MM.1S (cell line): ENCODE measurements around the gene TLR7.

Experiments used
- DNase-seq: peaks from one replicate; pipeline ENCODE4 v3.0.0-alpha.2; 2015
- H2AFZ ChIP-seq: fragments of 300-600 bp; sonication (generic); 2 replicates; pipeline ENCODE4 v1.6.0; 2016; ENCODE audit warnings: antibody characterized with exemption, low read length
- H3F3A ChIP-seq: fragments of 300-600 bp; sonication (generic); 2 replicates; pipeline ENCODE4 v1.6.1; 2016; ENCODE audit warnings: mild to moderate bottlenecking, antibody characterized with exemption, low read length, moderate library complexity, mixed read lengths; ENCODE audit not compliant: insufficient read depth
- H3K27ac ChIP-seq: fragments of 300-600 bp; sonication (generic); 2 replicates; pipeline ENCODE4 v1.5.1; 2016; ENCODE audit warnings: mild to moderate bottlenecking, low read length
- H3K27me3 ChIP-seq: fragments of 300-600 bp; sonication (generic); replicated peaks from 2 replicates; pipeline ENCODE4 v1.6.0; 2016; ENCODE audit warnings: low read length; ENCODE audit not compliant: insufficient read depth
- H3K36me3 ChIP-seq: fragments of 300-600 bp; sonication (generic); replicated peaks from 2 replicates; pipeline ENCODE4 v1.6.1; 2016; ENCODE audit warnings: mild to moderate bottlenecking, low read length, mixed read lengths; ENCODE audit not compliant: insufficient read depth
- H3K4me1 ChIP-seq: fragments of 300-600 bp; sonication (generic); 2 replicates; pipeline ENCODE4 v1.6.1; 2016; ENCODE audit warnings: low read length, mixed read lengths
- H3K4me2 ChIP-seq: fragments of 300-600 bp; sonication (generic); 2 replicates; pipeline ENCODE4 v1.6.0; 2016; ENCODE audit warnings: low read depth, low read length
- H3K4me3 ChIP-seq: fragments of 300-600 bp; sonication (generic); 2 replicates; pipeline ENCODE4 v1.5.1; 2016; ENCODE audit warnings: low read length, mixed read lengths
- H3K79me2 ChIP-seq: fragments of 300-600 bp; sonication (generic); 2 replicates; pipeline ENCODE4 v1.6.1; 2016; ENCODE audit warnings: mixed run types, low read length, mixed read lengths
- H3K9ac ChIP-seq: fragments of 300-600 bp; sonication (generic); 2 replicates; pipeline ENCODE4 v1.6.1; 2016; ENCODE audit warnings: low read length, mixed read lengths
- H3K9me2 ChIP-seq: fragments of 300-600 bp; sonication (generic); replicated peaks from 2 replicates; pipeline ENCODE4 v1.6.1; 2016; ENCODE audit warnings: mild to moderate bottlenecking, low read length, mixed read lengths; ENCODE audit not compliant: insufficient read depth
- H3K9me3 ChIP-seq: fragments of 300-600 bp; sonication (generic); replicated peaks from 2 replicates; pipeline ENCODE4 v1.6.1; 2016; ENCODE audit warnings: mild to moderate bottlenecking, low read length, mixed read lengths; ENCODE audit not compliant: insufficient read depth
- H4K20me1 ChIP-seq: fragments of 300-600 bp; sonication (generic); 2 replicates; pipeline ENCODE4 v1.6.1; 2016; ENCODE audit warnings: mild to moderate bottlenecking, low read length, moderate library complexity, mixed read lengths; ENCODE audit not compliant: insufficient read depth
- CTCF ChIP-seq: fragments of 300-600 bp; sonication (generic); IDR thresholded peaks from 2 replicates; pipeline ENCODE4 v1.5.1; 2016; ENCODE audit warnings: antibody characterized with exemption, low read length, mixed read lengths
- EZH2 ChIP-seq: fragments of 300-600 bp; sonication (generic); optimal IDR thresholded peaks from 2 replicates; pipeline ENCODE3; 2017; ENCODE audit warnings: low read depth, mild to moderate bottlenecking, antibody characterized with exemption, low read length, mixed read lengths
- EZH2phosphoT487 ChIP-seq: fragments of 300-600 bp; sonication (generic); IDR thresholded peaks from 2 replicates; pipeline ENCODE4 v1.6.1; 2018; ENCODE audit warnings: antibody characterized with exemption, low read length

TLR7 gene

GRCh38 chrX:12890467-12890866 is 23.6 kb downstream of the TLR7 start:
- H4K20me1 ChIP-seq = no peaks in the 10 kb centered on the region
- peak overlapping the region; percentile 100 for H3K27ac ChIP-seq
- no peaks in the 10 kb centered on the region for H3K9me3 ChIP-seq
- H2AFZ ChIP-seq = no peak overlapping the region
- TF ChIP-seq EZH2 (no peak), EZH2phosphoT487 (no peak), CTCF (no peak)
- H3K36me3 ChIP-seq = no peaks in the 10 kb centered on the region
- peak overlapping the region; percentile 76 for H3K4me2 ChIP-seq
- peak; percentile 79 for DNase-seq
- H3K27me3 ChIP-seq = no peaks in the 10 kb centered on the region
- peaks cover 70% of the 10 kb centered on the region for H3K4me1 ChIP-seq
- peaks cover 52% of the 10 kb centered on the region for H3F3A ChIP-seq
- no peaks in the 10 kb centered on the region for H3K79me2 ChIP-seq
- H3K9ac ChIP-seq = peak overlapping the region; percentile 65
- no peaks in the 10 kb centered on the region for H3K9me2 ChIP-seq
- H3K4me3 ChIP-seq = peak overlapping the region; percentile 7; the same call in 1 of the 2 replicates

DNA sequence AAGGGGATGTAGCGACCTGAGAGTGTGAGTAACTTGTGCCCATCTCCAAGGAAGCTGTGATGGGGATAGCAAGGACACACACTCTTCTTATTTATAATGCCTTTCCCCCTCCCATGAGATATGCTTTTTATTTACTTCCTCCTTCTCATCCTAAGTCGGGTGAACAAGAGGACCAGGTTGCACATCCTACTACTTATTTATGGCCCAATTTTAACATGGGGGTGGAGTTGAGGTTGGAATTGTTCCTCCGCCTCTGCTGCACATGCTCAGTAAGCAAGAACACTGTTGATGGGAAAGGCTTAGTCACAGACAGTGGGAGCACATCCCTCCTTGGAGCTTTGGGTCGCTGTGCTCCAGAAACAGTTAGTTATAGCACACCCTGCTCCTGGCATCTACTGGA is 24.3 kb downstream of the TLR7 start:
- no peaks in the 10 kb centered on the region for H3K27me3 ChIP-seq
- H3K4me3 ChIP-seq = peak overlapping the region; percentile 7; the same call in 1 of the 2 replicates
- no peaks in the 10 kb centered on the region for H3K9me2 ChIP-seq
- H3K9ac ChIP-seq = peak overlapping the region; percentile 65
- DNase-seq = no peak
- no peaks in the 10 kb centered on the region for H4K20me1 ChIP-seq
- H3K4me2 ChIP-seq = peak overlapping the region; percentile 76
- peaks cover 52% of the 10 kb centered on the region for H3F3A ChIP-seq
- TF ChIP-seq EZH2phosphoT487 (no peak), CTCF (no peak)
- no peak overlapping the region for H2AFZ ChIP-seq
- peak overlapping the region; percentile 100 for H3K27ac ChIP-seq
- H3K79me2 ChIP-seq = no peaks in the 10 kb centered on the region
- H3K36me3 ChIP-seq = no peaks in the 10 kb centered on the region
- peaks cover 69% of the 10 kb centered on the region for H3K4me1 ChIP-seq
- no peaks in the 10 kb centered on the region for H3K9me3 ChIP-seq

DNA sequence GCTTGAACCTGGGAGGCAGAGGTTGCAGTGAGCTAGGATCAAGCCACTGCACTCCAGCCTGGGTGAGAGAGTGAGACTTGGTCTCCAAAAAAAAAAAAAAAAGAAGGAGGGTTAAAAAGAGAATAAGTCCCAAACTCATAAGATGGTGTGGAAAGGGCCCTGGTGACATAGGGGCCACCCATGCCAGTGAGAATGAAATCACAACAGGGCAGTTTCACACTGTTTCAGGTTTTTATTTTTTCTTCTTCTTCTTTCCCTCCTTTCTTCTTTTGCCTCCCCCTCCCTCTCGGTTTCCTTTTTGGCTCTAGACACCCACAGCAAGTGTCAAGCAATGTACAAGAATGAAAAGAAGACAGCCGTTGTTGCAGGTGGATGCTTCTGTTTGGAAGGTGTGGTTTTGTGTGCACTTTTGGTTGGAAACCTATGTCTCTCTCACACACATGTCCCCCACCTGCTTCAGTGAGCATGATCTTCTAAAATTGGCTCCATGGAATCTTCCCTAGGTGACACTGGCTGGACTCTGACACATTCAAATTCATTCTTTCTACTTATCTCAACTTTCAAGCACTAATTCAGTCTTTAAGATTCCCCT is 25.1 kb downstream of the TLR7 start:
- Histone ChIP-seq H3K36me3 (no peaks in the 10 kb centered on the region), H4K20me1 (no peaks in the 10 kb centered on the region), H3K4me2 (peak overlapping the region; percentile 76; the same call in 1 of the 2 replicates), H3K4me1 (peaks cover 61% of the 10 kb centered on the region), H3K9me2 (no peaks in the 10 kb centered on the region), H2AFZ (no peak overlapping the region), H3F3A (peaks cover 51% of the 10 kb centered on the region), H3K9ac (peak overlapping the region; percentile 18; the same call in 1 of the 2 replicates), H3K27me3 (no peaks in the 10 kb centered on the region), H3K27ac (peak overlapping the region; percentile 100), H3K79me2 (no peaks in the 10 kb centered on the region), H3K9me3 (no peaks in the 10 kb centered on the region), H3K4me3 (no peak overlapping the region)
- TF ChIP-seq CTCF = no peak
- no peak for TF ChIP-seq EZH2
- TF ChIP-seq EZH2phosphoT487 = no peak
- DNase-seq = peak; percentile 75
